Calu3 (cell line): ENCODE results near the gene FCHSD2. TPM values are rescaled to one million over a fixed set of nuclear protein-coding genes. Genes with fewer than 3 reads are reported as not detected.

Experiments used
- BruUV-seq: library from RNA; stranded (reverse); fragments of 400-500 nt; replicated peaks from 2 replicates; lab custom pipeline; 2021; lab: Mats Ljungman, UMichigan
- CTCF ChIA-PET: fragments of 300-600 bp; sonication (Branson Sonifier 250); formaldehyde crosslinking; loops from one replicate; lab custom pipeline; 2022; ENCODE audit warnings: antibody characterized with exemption; lab: Charles Lee
- DNase-seq: peaks from one replicate; pipeline ENCODE4 v3.0.0; 2022
- H3K27ac Mint-ChIP-seq: one replicate; pipeline ENCODE4 v1.8.0; 2022; ENCODE audit warnings: mixed read lengths; ENCODE audit not compliant: unreplicated experiment
- H3K27me3 Mint-ChIP-seq: one replicate; pipeline ENCODE4 v1.8.0; 2022; ENCODE audit warnings: mixed read lengths; ENCODE audit not compliant: unreplicated experiment
- H3K36me3 Mint-ChIP-seq: one replicate; pipeline ENCODE4 v1.8.0; 2022; ENCODE audit warnings: mild to moderate bottlenecking, moderate library complexity, mixed read lengths; ENCODE audit not compliant: insufficient read depth, unreplicated experiment
- H3K4me1 Mint-ChIP-seq: one replicate; pipeline ENCODE4 v1.8.0; 2022; ENCODE audit warnings: mild to moderate bottlenecking, low read depth, mixed read lengths; ENCODE audit not compliant: unreplicated experiment
- H3K4me3 Mint-ChIP-seq: one replicate; pipeline ENCODE4 v1.8.0; 2022; ENCODE audit warnings: mild to moderate bottlenecking, low read depth, moderate library complexity, mixed read lengths; ENCODE audit not compliant: unreplicated experiment
- H3K9me3 Mint-ChIP-seq: one replicate; pipeline ENCODE4 v1.8.0; 2022; ENCODE audit warnings: low read depth, mixed read lengths; ENCODE audit not compliant: unreplicated experiment
- CTCF ChIP-seq: fragments of 200-600 bp; IDR thresholded peaks from one replicate; pipeline ENCODE4 v1.8.0; 2022; ENCODE audit warnings: antibody characterized with exemption; ENCODE audit not compliant: unreplicated experiment
- intact Hi-C: fragments of 100-400 bp; cut with micrococcal nuclease; formaldehyde crosslinking; loops from one replicate; pipeline ENCODE4 v1.10.0; 2022; ENCODE audit not compliant: unreplicated experiment
- total RNA-seq: library from RNA; stranded (reverse); gene quantifications from 2 replicates; pipeline ENCODE4 v1.2.3, GENCODE V29; 2022

FCHSD2 gene
- total RNA-seq, 1 experiment from 2014 or later, result 16.2 TPM

- Mint-ChIP-seq H3K27me3 (no peaks in the 10 kb centered on the region), H3K27ac (no peak overlapping the region), H3K4me3 (no peak overlapping the region), H3K9me3 (no peaks in the 10 kb centered on the region), H3K4me1 (peaks cover 6% of the 10 kb centered on the region), H3K36me3 (no peaks in the 10 kb centered on the region)
- DNase-seq, result no peak
- CTCF ChIA-PET, result interaction anchor here (0.7 to 1.0 kb wide), 2 partner anchors 9 to 70 kb away, joined by 3 read pairs; no protein-coding TSS in a partner anchor
- no peak for TF ChIP-seq CTCF
- intact Hi-C loops, result no loop called here
- BruUV-seq, result no TSS peak
These were observed 166.2 kb downstream of the FCHSD2 start for GRCh38 chr11:72975778-72976521.

GRCh38 chr11:72974487-72975205, 167.5 kb downstream of the FCHSD2 start:
- no TSS peak for BruUV-seq
- TF ChIP-seq CTCF, result no peak
- H3K27ac Mint-ChIP-seq, result no peak overlapping the region
- intact Hi-C loops, result no loop called here
- no peak for DNase-seq
- CTCF ChIA-PET, result no interaction called here
- H3K9me3 Mint-ChIP-seq, result no peaks in the 10 kb centered on the region
- H3K36me3 Mint-ChIP-seq, result no peaks in the 10 kb centered on the region
- no peak overlapping the region for H3K4me3 Mint-ChIP-seq
- H3K27me3 Mint-ChIP-seq, result no peaks in the 10 kb centered on the region
- peaks cover 6% of the 10 kb centered on the region for H3K4me1 Mint-ChIP-seq

- intact Hi-C loops, result no loop called here
- no peaks in the 10 kb centered on the region for H3K36me3 Mint-ChIP-seq
- H3K4me1 Mint-ChIP-seq, result peaks cover 6% of the 10 kb centered on the region
- no peaks in the 10 kb centered on the region for H3K9me3 Mint-ChIP-seq
- no peak for TF ChIP-seq CTCF
- no peak for DNase-seq
- H3K27ac Mint-ChIP-seq, result no peak overlapping the region
- H3K27me3 Mint-ChIP-seq, result no peaks in the 10 kb centered on the region
- CTCF ChIA-PET, result no interaction called here
- no peak overlapping the region for H3K4me3 Mint-ChIP-seq
- no TSS peak for BruUV-seq
These were observed 169.5 kb downstream of the FCHSD2 start for GRCh38 chr11:72972496-72973128.

- H3K36me3 Mint-ChIP-seq, result no peaks in the 10 kb centered on the region
- peaks cover 6% of the 10 kb centered on the region for H3K4me1 Mint-ChIP-seq
- intact Hi-C loops, result no loop called here
- H3K9me3 Mint-ChIP-seq, result no peaks in the 10 kb centered on the region
- no peak for TF ChIP-seq CTCF
- CTCF ChIA-PET, result no interaction called here
- BruUV-seq, result no TSS peak
- H3K27ac Mint-ChIP-seq, result no peak overlapping the region
- DNase-seq, result no peak
- H3K27me3 Mint-ChIP-seq, result no peaks in the 10 kb centered on the region
- no peak overlapping the region for H3K4me3 Mint-ChIP-seq
These were observed 170.7 kb downstream of the FCHSD2 start for GRCh38 chr11:72971192-72971967.
